Caco-2 (cell line): Measurements from ENCODE around the gene ARSH. TPM values are rescaled to one million over a fixed set of nuclear protein-coding genes. Genes with fewer than 3 reads are reported as not detected.

Source experiments
- Bru-seq: library from RNA; stranded (reverse); fragments of 400-500 nt; gene quantifications from one replicate; lab custom pipeline; 2021; lab: Mats Ljungman, UMichigan
- BruChase-seq, 2 experiments: library from RNA; stranded (reverse); fragments of 400-500 nt; gene quantifications; one replicate each; lab custom pipeline; 2021; lab: Mats Ljungman, UMichigan
- BruUV-seq: library from RNA; stranded (reverse); fragments of 400-500 nt; replicated peaks from 2 replicates; lab custom pipeline; 2021; lab: Mats Ljungman, UMichigan
- CTCF ChIA-PET: fragments of 300-600 bp; sonication (Branson Sonifier 250); formaldehyde crosslinking; loops from one replicate; lab custom pipeline; 2022; ENCODE audit warnings: antibody characterized with exemption; lab: Charles Lee
- POLR2A ChIA-PET: fragments of 300-600 bp; sonication (Branson Sonifier 250); formaldehyde crosslinking; loops from one replicate; lab custom pipeline; 2022; ENCODE audit warnings: antibody characterized with exemption; lab: Charles Lee
- DNase-seq, 2 experiments: peaks; one replicate each; pipeline versions ENCODE4 v3.0.0 to v3.0.0-alpha.2; 2020 to 2022
- H3K27me3 ChIP-seq: replicated peaks from 2 replicates; pipeline ENCODE4 v1.6.0; 2011; ENCODE audit warnings: low read length; ENCODE audit not compliant: control insufficient read depth, insufficient read depth
- H3K36me3 ChIP-seq: 2 replicates; pipeline ENCODE4 v1.5.1; 2011; ENCODE audit warnings: low read length; ENCODE audit not compliant: control insufficient read depth, insufficient read depth
- H3K4me1 ChIP-seq: fragments of 250-450 bp; sonication (Bioruptor Pico); 2 replicates; pipeline ENCODE4 v1.5.1; 2020; ENCODE audit warnings: mild to moderate bottlenecking
- H3K4me3 ChIP-seq: 2 replicates; pipeline ENCODE4 v1.5.1; 2011; ENCODE audit warnings: low read depth, mild to moderate bottlenecking, control low read depth, low read length
- H3K9me3 ChIP-seq: fragments of 250-450 bp; sonication (Bioruptor Pico); 2 replicates; pipeline ENCODE4 v1.5.1; 2020; ENCODE audit warnings: mild to moderate bottlenecking, moderate library complexity
- H3K27ac Mint-ChIP-seq: one replicate; pipeline ENCODE4 v1.8.0; 2022; ENCODE audit warnings: mixed read lengths; ENCODE audit not compliant: unreplicated experiment
- H3K27me3 Mint-ChIP-seq: one replicate; pipeline ENCODE4 v1.8.0; 2022; ENCODE audit warnings: mixed read lengths; ENCODE audit not compliant: insufficient read depth, unreplicated experiment
- H3K36me3 Mint-ChIP-seq: one replicate; pipeline ENCODE4 v1.8.0; 2022; ENCODE audit warnings: mild to moderate bottlenecking, mixed read lengths; ENCODE audit not compliant: insufficient read depth, unreplicated experiment
- H3K4me1 Mint-ChIP-seq: one replicate; pipeline ENCODE4 v1.8.0; 2022; ENCODE audit warnings: low read depth, mixed read lengths; ENCODE audit not compliant: unreplicated experiment
- H3K4me3 Mint-ChIP-seq: one replicate; pipeline ENCODE4 v1.8.0; 2022; ENCODE audit warnings: mild to moderate bottlenecking, moderate library complexity, mixed read lengths; ENCODE audit not compliant: unreplicated experiment
- H3K9me3 Mint-ChIP-seq: one replicate; pipeline ENCODE4 v1.8.0; 2022; ENCODE audit warnings: mixed read lengths; ENCODE audit not compliant: unreplicated experiment
- CTCF ChIP-seq, 2 experiments: fragments of 200-600 bp in 1 of 2; IDR thresholded peaks; 1 replicate in 1 of 2; 2 replicates in 1 of 2; pipeline versions ENCODE4 v1.5.1 to v1.8.0; 2011 to 2022; ENCODE audit warnings: antibody characterized with exemption in 1 of 2, control low read depth in 1 of 2, inconsistent platforms in 1 of 2, low read depth in 1 of 2, low read length in 1 of 2, mild to moderate bottlenecking in 1 of 2, moderate library complexity in 1 of 2; ENCODE audit not compliant: insufficient read depth in 1 of 2, severe bottlenecking in 1 of 2, unreplicated experiment in 1 of 2
- intact Hi-C: fragments of 100-400 bp; cut with micrococcal nuclease; formaldehyde crosslinking; loops from one replicate; pipeline ENCODE4 v1.10.0; 2022; ENCODE audit not compliant: unreplicated experiment
- long read RNA-seq: library from polyadenylated mRNA; stranded (forward); transcript quantifications from one replicate; pipeline ENCODE4 v2.0.0, GENCODE V29; 2022
- total RNA-seq: library from RNA; stranded (reverse); gene quantifications from 2 replicates; pipeline ENCODE4 v1.2.3, GENCODE V29; 2022

ARSH gene, protein sequence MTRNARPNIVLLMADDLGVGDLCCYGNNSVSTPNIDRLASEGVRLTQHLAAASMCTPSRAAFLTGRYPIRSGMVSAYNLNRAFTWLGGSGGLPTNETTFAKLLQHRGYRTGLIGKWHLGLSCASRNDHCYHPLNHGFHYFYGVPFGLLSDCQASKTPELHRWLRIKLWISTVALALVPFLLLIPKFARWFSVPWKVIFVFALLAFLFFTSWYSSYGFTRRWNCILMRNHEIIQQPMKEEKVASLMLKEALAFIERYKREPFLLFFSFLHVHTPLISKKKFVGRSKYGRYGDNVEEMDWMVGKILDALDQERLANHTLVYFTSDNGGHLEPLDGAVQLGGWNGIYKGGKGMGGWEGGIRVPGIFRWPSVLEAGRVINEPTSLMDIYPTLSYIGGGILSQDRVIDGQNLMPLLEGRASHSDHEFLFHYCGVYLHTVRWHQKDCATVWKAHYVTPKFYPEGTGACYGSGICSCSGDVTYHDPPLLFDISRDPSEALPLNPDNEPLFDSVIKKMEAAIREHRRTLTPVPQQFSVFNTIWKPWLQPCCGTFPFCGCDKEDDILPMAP
- not detected in 2 replicates for total RNA-seq
- percentile 3 among the genes with signal in this experiment for Bru-seq, nascent RNA
- BruChase-seq, experiment 1, labeled RNA remaining after a 2-hour chase, result not detected
- BruChase-seq, experiment 2, labeled RNA remaining after a 6-hour chase, result not detected
- long read RNA-seq, result 0 reads

DNA sequence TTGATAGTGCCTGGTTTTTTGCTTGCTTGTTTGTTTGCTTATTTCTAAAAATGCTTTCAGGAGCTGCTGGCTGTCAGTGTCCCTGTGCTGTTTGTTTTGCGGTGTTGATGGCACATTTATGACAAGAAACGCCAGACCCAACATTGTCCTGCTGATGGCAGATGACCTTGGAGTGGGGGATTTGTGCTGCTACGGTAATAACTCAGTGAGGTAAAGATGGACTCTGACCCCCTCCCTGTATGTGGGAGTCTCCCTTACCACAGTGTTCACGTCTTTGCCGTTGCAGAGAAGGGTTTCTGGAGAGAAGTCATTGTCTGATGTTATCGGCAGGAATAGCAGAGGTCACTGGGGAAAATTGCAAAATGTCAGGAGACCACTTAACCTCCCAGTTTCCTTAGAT lies at the start of gene ARSH:
TSS of gene ARSH (plus strand) at position 52 of the 400 bp plus-strand sequence. CDS start at position 119, 67 bp downstream.
- no peaks in the 10 kb centered on the region for H3K9me3 ChIP-seq
- H3K4me1 Mint-ChIP-seq, result no peaks in the 10 kb centered on the region
- BruUV-seq, result no TSS peak
- no peak for DNase-seq
- H3K9me3 Mint-ChIP-seq, result peaks cover 10% of the 10 kb centered on the region
- no peaks in the 10 kb centered on the region for H3K27me3 Mint-ChIP-seq
- no peaks in the 10 kb centered on the region for H3K27me3 ChIP-seq
- no peak within 1 kb of the TSS for H3K4me3 Mint-ChIP-seq
- no peak within 1 kb of the TSS for H3K27ac Mint-ChIP-seq
- H3K36me3 Mint-ChIP-seq, result no peaks in the 10 kb centered on the region
- H3K4me3 ChIP-seq, result no peak within 1 kb of the TSS
- no peak for TF ChIP-seq CTCF (IDR thresholded peaks at IDR 0.05; ENCODE audit: insufficient read depth in 1 of 2, low read depth in 1 of 2, low read length in 1 of 2, severe bottlenecking in 1 of 2, unreplicated experiment in 1 of 2)
- ChIA-PET CTCF (no interaction called here), POLR2A (no interaction called here)
- H3K4me1 ChIP-seq, result no peaks in the 10 kb centered on the region
- no peaks in the 10 kb centered on the region for H3K36me3 ChIP-seq
- intact Hi-C loops, result no loop called here

DNA sequence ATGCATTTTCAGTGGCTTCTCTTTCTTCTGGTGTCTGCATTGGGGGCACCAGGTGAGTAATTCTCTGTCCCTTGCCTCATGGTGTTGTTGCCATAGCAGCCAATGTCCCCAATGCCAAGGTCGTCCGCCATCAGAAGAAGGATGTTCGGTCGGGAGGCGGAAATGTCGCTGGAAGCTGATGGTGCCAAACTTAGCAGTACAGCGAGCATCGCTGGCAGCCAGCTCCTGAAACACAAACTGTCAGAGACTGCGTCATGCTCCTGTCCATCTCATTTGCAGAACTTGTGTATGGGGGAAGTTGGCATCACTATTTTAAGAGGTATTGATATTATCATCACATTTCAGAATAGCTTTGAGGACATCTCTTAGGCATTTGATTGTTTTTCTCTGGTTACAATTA lies 48.1 kb upstream of the ARSH start:
- peaks cover 24% of the 10 kb centered on the region for H3K36me3 Mint-ChIP-seq
- POLR2A ChIA-PET, result no interaction called here
- CTCF ChIA-PET, result no interaction called here
- intact Hi-C loops, result no loop called here
- H3K27ac Mint-ChIP-seq, result no peak overlapping the region
- TF ChIP-seq CTCF (IDR thresholded peaks at IDR 0.05; ENCODE audit: insufficient read depth in 1 of 2, low read depth in 1 of 2, low read length in 1 of 2, severe bottlenecking in 1 of 2, unreplicated experiment in 1 of 2), result no peak
- H3K4me1 Mint-ChIP-seq, result peaks cover 14% of the 10 kb centered on the region
- BruUV-seq, result no TSS peak
- Histone ChIP-seq H3K36me3 (no peaks in the 10 kb centered on the region), H3K4me1 (peaks cover 7% of the 10 kb centered on the region), H3K9me3 (no peaks in the 10 kb centered on the region), H3K27me3 (no peaks in the 10 kb centered on the region), H3K4me3 (no peak overlapping the region)
- H3K9me3 Mint-ChIP-seq, result no peaks in the 10 kb centered on the region
- no peaks in the 10 kb centered on the region for H3K27me3 Mint-ChIP-seq
- no peak overlapping the region for H3K4me3 Mint-ChIP-seq
- DNase-seq, result no peak

GRCh38 chrX:2960861-2961515 lies 45.4 kb upstream of the ARSH start:
- Histone ChIP-seq H3K36me3 (no peaks in the 10 kb centered on the region), H3K27me3 (no peaks in the 10 kb centered on the region), H3K4me3 (no peak overlapping the region), H3K4me1 (peaks cover 11% of the 10 kb centered on the region), H3K9me3 (no peaks in the 10 kb centered on the region)
- DNase-seq, result no peak
- TF ChIP-seq CTCF (IDR thresholded peaks at IDR 0.05; ENCODE audit: insufficient read depth in 1 of 2, low read depth in 1 of 2, low read length in 1 of 2, severe bottlenecking in 1 of 2, unreplicated experiment in 1 of 2), result no peak
- ChIA-PET CTCF (no interaction called here), POLR2A (no interaction called here)
- Mint-ChIP-seq H3K4me1 (peaks cover 14% of the 10 kb centered on the region), H3K27ac (no peak overlapping the region), H3K27me3 (no peaks in the 10 kb centered on the region), H3K4me3 (no peak overlapping the region), H3K36me3 (peaks cover 17% of the 10 kb centered on the region), H3K9me3 (no peaks in the 10 kb centered on the region)
- BruUV-seq, result no TSS peak
- intact Hi-C loops, result no loop called here
